ENCODE measurements around the gene SSU72.
A peak's percentile ranks its signal among the peaks of the same experiment; 100 is the strongest.
"Not testable (repeated sequence)": the region's sequence is repeated elsewhere in the genome, so short reads cannot be mapped to it uniquely, and the experiment has no call there.

The SSU72 gene

DNA sequence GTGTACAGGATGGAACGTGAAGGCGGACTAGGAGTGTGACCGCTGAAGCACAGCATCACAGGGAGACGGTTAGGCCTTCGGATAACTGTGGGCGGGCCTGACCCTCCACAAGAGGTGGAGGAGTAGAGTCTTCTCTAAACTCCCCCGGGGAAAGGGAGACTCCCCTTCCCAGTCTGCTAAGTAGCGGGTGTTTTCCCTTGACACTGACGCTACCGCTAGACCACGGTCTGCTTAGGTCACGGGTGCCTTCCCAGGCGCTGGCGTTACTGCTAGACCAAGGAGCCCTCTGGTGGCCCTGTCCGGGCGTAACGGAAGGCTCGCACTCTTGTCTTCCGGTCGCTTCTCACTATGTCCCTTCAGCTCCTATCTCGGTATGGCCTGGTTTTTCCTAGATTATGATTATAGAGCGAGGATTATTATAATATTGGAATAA is 69.3 kb downstream of the SSU72 start:
- DNase-seq (ENCODE audit: low read depth in 2 of 2): not testable (repeated sequence)

DNA sequence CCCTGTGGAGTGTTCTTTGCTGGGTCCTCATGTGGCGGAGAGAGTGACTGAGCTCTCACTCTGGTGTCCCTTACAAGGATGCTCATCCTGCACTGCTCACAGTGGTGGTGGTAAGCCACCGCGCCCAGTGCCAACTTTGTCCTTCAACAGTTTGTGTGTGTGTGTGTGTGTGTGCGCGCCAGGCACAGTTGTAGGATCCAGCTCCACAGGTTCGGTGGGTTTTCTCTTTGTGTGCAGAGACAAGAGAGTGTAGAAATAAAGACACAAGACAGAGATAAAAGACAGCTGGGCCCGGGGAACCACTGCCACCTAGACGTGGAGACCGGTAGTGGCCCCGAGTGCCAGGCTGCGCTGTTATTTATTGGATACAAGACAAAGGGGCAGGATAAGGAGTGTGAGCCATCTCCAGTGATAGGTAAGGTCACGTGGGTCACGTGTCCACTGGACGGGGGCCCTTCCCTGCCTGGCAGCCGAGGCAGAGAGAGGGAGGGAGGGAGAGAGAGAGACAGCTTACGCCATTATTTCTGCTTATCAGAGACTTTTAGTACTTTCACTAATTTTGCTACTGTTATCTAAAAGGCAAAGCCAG is 69.8 kb downstream of the SSU72 start:
- DNase-seq (ENCODE audit: low read depth in 2 of 2): peak; percentile 27 to 38

DNA sequence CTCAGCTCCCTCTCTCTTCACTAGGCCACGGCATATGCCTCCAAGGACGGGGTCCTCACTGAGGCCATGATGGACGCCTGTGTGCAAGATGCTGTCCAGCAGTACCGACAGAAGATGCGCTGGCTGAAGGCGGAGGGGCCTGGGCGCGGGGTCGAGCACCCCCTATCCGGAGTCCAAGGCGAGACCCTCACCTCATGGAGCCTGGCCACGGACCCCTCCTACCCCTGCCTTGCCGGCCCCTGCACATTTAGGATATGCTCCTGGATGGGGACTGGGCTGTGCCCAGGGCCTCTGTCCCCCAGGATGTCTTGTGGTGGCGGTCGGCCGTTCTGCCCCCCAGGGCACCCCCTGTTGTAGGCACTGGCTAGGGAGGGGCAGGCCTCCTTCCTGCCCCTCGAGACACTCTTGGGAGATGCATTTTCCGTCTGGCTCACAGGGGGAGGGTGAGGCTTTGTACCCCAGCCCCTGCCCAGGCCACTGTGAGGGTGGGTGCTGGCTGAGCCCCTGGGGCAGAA is 79.1 kb downstream of the SSU72 start:
- not testable (repeated sequence) for DNase-seq (ENCODE audit: low read depth in 2 of 2)

DNA sequence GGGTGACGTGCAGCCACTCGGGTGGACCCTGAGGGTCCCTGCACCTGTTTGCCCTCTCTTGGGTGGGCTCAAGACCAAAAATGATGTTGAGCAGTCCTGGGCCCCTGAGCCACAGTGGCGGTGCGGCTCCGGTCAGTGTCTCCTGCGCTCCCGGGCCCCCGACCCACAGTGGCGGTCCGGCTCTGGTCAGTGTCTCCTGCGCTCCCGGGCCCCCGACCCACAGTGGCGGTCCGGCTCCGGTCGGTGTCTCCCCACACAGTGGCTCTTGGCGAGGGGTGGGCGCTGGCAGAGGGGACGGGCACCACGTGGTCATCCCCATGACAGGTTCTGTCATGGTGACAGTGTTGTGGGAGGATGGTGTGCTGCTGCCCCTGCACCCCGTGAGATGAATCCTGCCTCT is 80.4 kb downstream of the SSU72 start:
- DNase-seq (ENCODE audit: low read depth in 2 of 2): not testable (repeated sequence)
